Activated CD4-positive, alpha-beta T cell treated with anti-CD3 and anti-CD28 coated beads, Interleukin-2, amount 50 U/mL, for 24 hours (primary cell): Measurements from ENCODE around the gene KRTAP4-6.
"Not testable (repeated sequence)": the region's sequence is repeated elsewhere in the genome, so short reads cannot be mapped to it uniquely, and the experiment has no call there.

Experiments used
- DNase-seq, 2 donors: peaks; one replicate each; pipeline ENCODE4 v3.0.0-alpha.2; 2020; ENCODE audit warnings: low read depth in 1 of 2, low spot score in 1 of 2

KRTAP4-6 gene

GRCh38 chr17:41140360-41141131 lies at the start of gene KRTAP4-6:
Gene KRTAP4-6 (minus strand): TSS chr17:41140544. CDS start chr17:41140487, 57 bp downstream.
- no peak for DNase-seq

- not testable (repeated sequence) for DNase-seq
Measured at GRCh38 chr17:41189837-41190318, 49.5 kb upstream of the KRTAP4-6 start, which contains the start of gene KRTAP9-1. Gene KRTAP9-1 (plus strand): TSS chr17:41189887. CDS start chr17:41189887, 0 bp downstream.

GRCh38 chr17:41186872-41187271 lies 46.5 kb upstream of the KRTAP4-6 start:
- DNase-seq, result no peak

GRCh38 chr17:41185001-41185400 lies 44.7 kb upstream of the KRTAP4-6 start:
- no peak for DNase-seq

- DNase-seq, result no peak
Measured at GRCh38 chr17:41184480-41184961, 44.2 kb upstream of the KRTAP4-6 start, which contains the start of gene KRTAP4-1. Gene KRTAP4-1 (minus strand): TSS chr17:41184911. CDS start chr17:41184854, 57 bp downstream.

- DNase-seq, result no peak
Measured at GRCh38 chr17:41178843-41179616, 38.7 kb upstream of the KRTAP4-6 start.

- no peak for DNase-seq
Measured at GRCh38 chr17:41178341-41178740, 38.0 kb upstream of the KRTAP4-6 start.

GRCh38 chr17:41177727-41178271 lies 37.5 kb upstream of the KRTAP4-6 start, which contains the start of gene KRTAP4-2:
Gene KRTAP4-2 (minus strand): TSS chr17:41178221. CDS start chr17:41178164, 57 bp downstream.
- no peak for DNase-seq

GRCh38 chr17:41176744-41177387 lies 36.5 kb upstream of the KRTAP4-6 start:
- DNase-seq, result no peak

- no peak for DNase-seq
Measured at GRCh38 chr17:41171886-41172285, 31.5 kb upstream of the KRTAP4-6 start.

- no peak for DNase-seq
Measured at GRCh38 chr17:41168121-41168520, 27.8 kb upstream of the KRTAP4-6 start, which contains the start of gene KRTAP4-3. Gene KRTAP4-3 (minus strand): TSS chr17:41168221. CDS start chr17:41168172, 49 bp downstream.

- DNase-seq, result no peak
Measured at GRCh38 chr17:41167561-41167960, 27.2 kb upstream of the KRTAP4-6 start.

- no peak for DNase-seq
Measured at GRCh38 chr17:41163828-41164227, 23.5 kb upstream of the KRTAP4-6 start.

- DNase-seq, result no peak
Measured at GRCh38 chr17:41160648-41161047, 20.3 kb upstream of the KRTAP4-6 start, which contains the start of gene KRTAP4-4. Gene KRTAP4-4 (minus strand): TSS chr17:41160748. CDS start chr17:41160691, 57 bp downstream.

- DNase-seq, result not testable (repeated sequence)
Measured at GRCh38 chr17:41160190-41160589, 19.8 kb upstream of the KRTAP4-6 start.

GRCh38 chr17:41153856-41154255 lies 13.5 kb upstream of the KRTAP4-6 start:
- no peak for DNase-seq

- no peak for DNase-seq
Measured at GRCh38 chr17:41151525-41151924, 11.2 kb upstream of the KRTAP4-6 start.

GRCh38 chr17:41150026-41150425 lies 9.7 kb upstream of the KRTAP4-6 start:
- no peak for DNase-seq

- DNase-seq, result no peak
Measured at GRCh38 chr17:41149652-41149985, 9.3 kb upstream of the KRTAP4-6 start, which contains the start of gene KRTAP4-5. Gene KRTAP4-5 (minus strand): TSS chr17:41149825. CDS start chr17:41149767, 58 bp downstream.

- DNase-seq, result not testable (repeated sequence)
Measured at GRCh38 chr17:41148971-41149651, 8.8 kb upstream of the KRTAP4-6 start.
